OCI-LY3 (cell line): Measurements from ENCODE around the gene OMA1.

Experiments
- EZH2phosphoT487 ChIP-seq: fragments of 200-600 bp; shearing (Covaris generic); IDR thresholded peaks from 2 replicates; pipeline ENCODE4 v1.6.1; 2018; ENCODE audit warnings: antibody characterized with exemption, mixed run types, low read depth
- TF ChIP-seq, protein P1 (sequence below): fragments of 200-600, 300-600 bp; sonication (generic); IDR thresholded peaks from 2 replicates; pipeline ENCODE4 v1.5.1; 2014; ENCODE audit warnings: antibody characterized with exemption, low read length, low read depth

DNA sequence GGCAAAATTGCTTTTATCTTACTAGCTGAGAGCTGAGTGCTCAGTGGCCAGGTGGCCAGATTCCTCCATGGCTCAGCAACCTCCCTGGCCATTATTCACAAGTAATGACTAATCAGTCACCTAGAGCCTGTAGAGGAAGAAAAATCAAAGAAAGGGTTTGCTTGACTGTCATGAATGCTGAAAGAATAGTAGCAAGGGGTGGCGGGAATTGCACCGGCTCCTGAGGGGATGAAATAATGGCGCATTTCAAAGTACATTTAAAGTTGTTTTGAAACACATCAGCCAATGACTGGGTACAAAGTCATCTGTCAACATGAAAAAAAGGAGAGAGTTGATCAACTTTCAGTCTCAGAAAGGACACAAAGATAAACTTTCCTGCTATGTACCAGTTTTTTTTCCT is 99.5 kb downstream of the OMA1 start:
- TF ChIP-seq, protein P1, sequence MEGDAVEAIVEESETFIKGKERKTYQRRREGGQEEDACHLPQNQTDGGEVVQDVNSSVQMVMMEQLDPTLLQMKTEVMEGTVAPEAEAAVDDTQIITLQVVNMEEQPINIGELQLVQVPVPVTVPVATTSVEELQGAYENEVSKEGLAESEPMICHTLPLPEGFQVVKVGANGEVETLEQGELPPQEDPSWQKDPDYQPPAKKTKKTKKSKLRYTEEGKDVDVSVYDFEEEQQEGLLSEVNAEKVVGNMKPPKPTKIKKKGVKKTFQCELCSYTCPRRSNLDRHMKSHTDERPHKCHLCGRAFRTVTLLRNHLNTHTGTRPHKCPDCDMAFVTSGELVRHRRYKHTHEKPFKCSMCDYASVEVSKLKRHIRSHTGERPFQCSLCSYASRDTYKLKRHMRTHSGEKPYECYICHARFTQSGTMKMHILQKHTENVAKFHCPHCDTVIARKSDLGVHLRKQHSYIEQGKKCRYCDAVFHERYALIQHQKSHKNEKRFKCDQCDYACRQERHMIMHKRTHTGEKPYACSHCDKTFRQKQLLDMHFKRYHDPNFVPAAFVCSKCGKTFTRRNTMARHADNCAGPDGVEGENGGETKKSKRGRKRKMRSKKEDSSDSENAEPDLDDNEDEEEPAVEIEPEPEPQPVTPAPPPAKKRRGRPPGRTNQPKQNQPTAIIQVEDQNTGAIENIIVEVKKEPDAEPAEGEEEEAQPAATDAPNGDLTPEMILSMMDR: no peak
- no peak for TF ChIP-seq EZH2phosphoT487
